GM19035 (cell line): ENCODE measurements around the gene PHF1.
A peak's percentile ranks its signal among the peaks of the same experiment; 100 is the strongest.

Experiments used
- ATAC-seq: cut with Tn5 transposase; IDR thresholded peaks from one replicate; pipeline ENCODE4 v1.9.1; 2021; ENCODE audit not compliant: unreplicated experiment

Gene PHF1

GRCh38 chr6:33453393-33454008 lies 42.7 kb downstream of the PHF1 start:
- ATAC-seq = no peak

- ATAC-seq = peak; percentile 96
Measured at GRCh38 chr6:33454009-33454946, 43.5 kb downstream of the PHF1 start, which contains the start of gene ZBTB9. ZBTB9 (plus strand) TSS chr6:33454576; CDS start chr6:33455101, 525 bp downstream.

GRCh38 chr6:33455051-33455450 lies 44.2 kb downstream of the PHF1 start:
- no peak for ATAC-seq

DNA sequence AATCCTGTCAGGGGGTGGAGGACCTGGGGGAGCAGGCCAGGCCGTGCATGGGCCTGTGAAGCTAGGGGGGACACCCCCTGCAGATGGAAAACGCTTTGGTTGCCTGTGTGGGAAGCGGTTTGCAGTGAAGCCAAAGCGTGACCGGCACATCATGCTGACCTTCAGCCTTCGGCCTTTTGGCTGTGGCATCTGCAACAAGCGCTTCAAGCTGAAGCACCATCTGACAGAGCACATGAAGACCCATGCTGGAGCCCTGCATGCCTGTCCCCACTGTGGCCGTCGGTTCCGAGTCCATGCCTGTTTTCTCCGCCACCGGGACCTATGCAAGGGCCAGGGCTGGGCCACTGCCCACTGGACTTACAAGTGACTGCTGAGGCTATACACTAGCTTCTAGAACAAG lies 45.3 kb downstream of the PHF1 start:
- ATAC-seq = no peak

GRCh38 chr6:33458676-33459075 lies 47.9 kb downstream of the PHF1 start:
- ATAC-seq = no peak

DNA sequence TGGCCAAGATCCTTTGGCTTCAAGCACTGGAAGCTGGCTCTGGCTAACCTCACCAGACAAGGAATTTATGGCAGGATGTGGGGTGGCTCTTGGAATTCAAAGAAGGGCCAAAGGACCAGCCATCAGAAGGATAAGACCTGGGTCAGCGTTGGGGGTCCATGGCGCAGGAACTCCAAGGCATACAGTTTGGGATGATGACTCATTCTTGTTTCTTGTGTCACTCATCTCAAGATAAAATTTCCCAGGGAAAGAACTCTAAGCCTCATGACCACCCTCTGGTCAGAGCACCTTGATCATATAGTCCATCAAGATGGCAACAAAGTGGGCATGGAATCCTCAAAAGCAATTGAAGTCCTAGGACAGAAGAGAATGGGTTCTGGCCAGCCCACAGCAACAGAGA lies 48.4 kb downstream of the PHF1 start:
- ATAC-seq = no peak
